COLO668 (cell line): ENCODE results near the gene RCN2.

Source experiments
- DNase-seq: peaks from one replicate; lab custom pipeline; 2025; ENCODE audit not compliant: unreplicated experiment; lab: John Stamatoyannopoulos, UW

RCN2 gene

DNA sequence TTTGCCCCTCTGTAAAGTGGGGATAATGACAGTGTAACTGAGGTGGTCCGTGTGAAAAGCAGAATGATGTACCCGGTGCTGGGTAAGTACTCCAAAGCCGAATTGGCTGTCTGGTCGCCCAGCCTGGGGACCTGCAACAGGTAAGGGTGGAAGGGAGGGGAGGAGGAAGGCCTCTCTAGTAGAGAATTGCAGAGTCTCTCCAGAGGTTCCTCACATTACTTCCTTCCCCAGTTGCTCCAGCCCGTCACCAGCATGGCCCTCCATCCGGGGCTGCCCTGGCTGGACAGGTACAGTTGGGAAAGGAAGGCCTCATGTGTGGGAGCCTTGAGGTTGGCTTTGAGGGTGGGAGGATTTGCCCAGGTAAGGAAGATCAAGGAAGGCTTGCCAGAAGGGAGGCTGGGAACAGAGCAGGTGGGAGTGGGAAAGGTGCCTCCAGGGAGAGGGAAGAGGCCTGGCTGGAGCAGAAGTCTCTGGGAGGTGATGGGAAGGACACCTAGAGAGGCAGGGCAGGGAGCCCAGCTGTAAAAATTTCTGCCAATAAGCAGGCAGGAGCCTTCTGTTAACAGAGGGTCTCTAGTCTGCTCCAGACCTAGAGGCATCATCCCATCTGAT lies 61.7 kb downstream of the RCN2 start:
- no peak for DNase-seq

DNA sequence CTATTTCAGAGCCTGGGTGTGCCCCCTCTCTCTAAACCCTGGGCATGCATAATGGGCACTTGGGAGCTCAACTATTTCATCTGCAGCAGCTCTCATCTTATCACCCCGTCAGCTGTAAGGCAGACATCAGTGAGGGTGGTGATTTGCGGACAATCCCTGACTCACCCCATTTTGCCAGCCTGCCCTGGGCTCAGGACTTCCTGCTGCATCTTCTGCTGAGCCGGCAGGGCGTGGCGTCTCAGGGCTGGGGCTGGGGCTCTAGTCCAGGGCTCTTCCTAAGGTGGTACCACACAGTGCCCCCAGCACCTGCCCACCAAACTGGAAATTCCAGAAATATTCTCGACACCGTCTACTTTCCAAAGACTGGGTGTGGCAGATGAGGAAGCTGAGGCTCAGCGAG lies 62.5 kb downstream of the RCN2 start:
- DNase-seq: no peak

DNA sequence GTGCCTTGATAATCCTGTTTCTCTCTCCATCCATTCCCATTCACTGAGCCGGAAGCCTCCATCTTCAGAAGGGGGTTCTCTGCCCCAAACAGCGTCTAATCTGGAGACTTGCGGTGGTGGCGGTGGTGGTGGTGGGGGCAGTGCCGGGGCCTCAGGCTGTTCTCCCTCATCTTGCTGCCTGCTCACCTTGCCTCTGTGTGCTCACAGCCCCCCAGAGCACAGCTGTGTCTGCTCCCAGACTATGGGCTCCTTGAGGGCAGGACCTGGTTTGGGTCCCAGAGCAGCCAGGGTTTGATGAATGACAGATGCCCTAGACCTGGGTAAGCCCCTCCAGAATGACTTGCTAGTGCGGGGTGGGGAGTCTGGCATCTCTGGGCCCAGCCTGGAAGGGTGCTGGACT lies 62.9 kb downstream of the RCN2 start:
- no peak for DNase-seq

DNA sequence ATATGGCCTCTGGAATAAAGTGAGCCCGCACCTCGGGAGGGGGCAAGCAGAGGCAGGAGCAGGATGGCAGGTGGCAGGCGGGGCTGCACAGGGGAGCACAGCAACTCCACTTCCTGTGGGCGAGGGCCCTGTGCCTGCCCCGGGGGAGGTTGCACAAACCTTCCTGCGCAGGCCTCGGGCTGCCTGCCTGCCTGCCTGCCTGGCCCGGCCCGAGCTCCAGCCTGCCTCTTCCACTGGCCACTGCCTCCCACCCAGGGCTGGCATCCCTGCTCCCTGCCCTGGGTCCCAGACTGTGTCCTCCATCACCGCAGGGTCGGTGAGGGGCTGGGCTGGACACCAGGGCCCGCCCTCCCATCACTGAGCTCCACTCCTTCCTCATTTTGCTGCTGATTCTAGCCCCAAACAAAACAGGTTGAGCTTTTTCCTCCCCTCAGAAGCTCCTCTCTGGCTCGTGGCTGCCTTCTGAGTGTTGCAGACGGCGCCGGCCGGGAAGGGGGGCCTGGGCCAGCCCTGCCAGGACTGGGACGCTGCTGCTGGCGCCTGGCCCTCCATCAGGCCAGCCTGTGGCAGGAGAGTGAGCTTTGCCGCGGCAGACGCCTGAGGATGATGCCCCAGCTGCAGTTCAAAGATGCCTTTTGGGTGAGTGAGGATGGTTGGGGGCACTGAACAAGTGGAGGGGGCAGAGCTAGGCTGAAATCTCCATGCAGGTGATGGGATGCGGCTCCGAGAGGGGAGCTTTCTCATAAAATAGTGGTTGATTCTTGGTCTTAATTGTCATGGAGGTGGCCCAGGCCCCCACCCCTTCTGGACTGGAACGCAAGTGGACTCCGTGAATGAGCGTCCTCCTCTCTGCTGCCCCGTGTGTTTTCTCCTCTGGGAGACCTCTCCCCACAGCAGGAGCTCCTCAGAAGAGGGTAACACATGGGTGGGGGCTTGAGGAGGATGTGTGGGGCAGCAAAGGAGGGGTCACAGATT lies 63.7 kb downstream of the RCN2 start, which contains the start of gene PSTPIP1:
PSTPIP1 (plus strand) TSS at position 156 of the 975 bp plus-strand sequence; CDS start at position 604, 448 bp downstream.
- no peak for DNase-seq

DNA sequence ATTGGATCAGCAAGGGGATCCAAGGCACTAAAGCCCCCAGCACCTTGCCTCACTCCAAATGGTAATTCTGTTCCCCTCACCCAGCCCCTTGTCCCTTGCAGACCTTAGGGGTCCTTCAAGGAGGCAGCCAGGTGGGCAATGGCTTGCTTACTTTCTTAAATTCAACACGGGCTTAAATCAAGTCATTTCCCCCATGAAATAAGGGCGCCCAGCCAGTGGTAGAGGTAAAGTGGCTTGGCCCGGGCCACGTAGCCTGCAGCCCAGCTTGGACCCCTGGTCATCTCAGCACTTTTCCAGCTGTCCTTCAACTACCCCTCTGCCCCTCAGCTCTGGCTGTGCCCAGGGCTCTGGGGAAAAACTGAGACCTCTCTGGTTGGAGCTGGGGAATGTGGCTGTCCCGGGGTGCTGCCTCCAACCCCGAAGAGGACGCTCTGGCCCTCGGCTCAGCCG lies 64.6 kb downstream of the RCN2 start:
- no peak for DNase-seq

DNA sequence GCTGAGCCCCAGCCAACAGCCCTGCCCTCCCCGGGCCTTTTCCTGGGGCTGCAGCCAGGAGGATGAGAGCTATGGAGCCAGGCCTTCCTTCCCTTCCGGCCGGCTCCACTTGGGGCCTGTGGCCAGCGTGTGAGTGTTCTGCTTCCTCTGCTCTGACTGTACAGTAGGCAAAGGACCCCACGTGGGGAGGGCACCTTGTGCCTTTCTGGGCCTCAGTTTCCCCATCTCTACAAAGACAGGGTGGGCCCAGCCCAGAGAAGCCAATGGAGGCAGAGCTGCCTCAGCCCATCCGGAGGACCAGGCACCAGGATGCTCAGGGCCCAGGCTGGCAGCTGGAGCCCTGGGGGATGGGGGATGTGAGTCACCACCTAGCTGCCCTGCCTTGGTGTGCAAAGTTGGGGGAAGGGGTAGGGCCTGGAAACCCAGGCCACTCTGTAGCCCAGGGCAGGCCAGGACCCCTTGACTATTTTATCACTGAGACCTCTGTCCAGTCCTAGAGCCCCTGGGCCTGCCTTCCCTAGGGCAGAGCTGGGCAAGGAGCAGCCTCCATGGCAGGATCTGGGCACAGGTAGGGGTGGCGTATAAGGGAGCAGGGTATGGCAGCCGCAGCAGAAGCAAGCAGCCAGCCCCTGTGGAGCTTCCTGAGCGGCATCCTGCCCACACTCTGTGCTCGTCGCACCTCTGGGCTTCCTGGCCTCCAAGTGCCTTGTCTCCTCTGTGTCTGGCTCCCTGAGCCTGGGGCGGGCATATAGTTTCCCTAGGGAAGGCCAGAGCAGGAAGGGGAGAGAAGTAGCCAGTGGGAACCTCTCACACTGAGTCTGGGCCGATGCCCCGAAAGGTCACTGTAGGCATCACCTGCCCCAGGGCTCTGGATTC lies 65.2 kb downstream of the RCN2 start:
- DNase-seq: no peak

DNA sequence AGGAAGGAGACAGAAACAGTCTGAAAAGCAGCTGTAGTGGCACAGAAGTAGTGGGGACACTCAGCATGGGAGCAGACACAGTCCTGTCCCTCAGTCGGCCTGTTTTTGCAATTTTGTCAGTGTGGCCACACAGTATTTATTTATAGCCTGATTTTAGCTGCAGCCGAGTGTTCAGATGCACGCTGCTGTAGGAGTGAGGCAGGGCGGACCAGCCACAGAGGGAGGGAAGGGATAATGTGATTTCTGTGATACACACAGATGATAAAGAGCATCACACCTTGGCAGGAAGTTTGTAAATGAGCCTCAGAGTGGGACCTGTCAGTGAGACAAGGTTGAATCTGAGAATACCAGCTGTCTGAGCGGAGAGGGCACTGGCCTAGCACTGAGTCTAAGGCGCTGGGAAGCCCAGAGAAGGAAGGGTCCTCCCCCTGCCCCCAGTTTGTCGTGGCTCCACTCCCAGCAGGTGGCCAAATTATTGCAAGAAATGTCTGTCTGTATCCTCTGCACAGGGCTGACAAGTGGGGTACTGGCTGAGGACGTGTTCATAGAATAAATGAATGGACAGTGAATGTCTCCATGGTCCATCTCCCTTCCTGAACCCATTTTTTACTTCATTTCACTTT lies 67.2 kb downstream of the RCN2 start:
- no peak for DNase-seq

DNA sequence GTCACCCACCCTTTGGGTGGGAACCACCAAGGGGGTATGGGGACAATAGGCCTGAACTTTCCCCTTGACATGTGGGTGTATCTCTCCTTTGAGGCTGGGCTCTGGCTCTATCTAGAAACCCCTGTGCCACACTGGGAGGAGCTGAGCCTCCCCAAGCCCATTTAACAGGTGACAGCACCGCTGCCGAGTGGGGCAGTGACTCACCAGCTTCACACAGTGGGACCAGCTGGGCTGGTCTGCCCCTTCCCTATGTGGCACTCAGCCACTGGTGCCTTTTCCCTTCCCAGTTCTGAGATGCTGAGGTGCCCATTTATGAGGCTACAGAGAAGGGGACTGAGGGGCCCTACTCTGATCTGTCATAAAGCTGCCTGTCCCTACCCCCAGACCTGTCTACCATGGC lies 68.4 kb downstream of the RCN2 start:
- DNase-seq: no peak

DNA sequence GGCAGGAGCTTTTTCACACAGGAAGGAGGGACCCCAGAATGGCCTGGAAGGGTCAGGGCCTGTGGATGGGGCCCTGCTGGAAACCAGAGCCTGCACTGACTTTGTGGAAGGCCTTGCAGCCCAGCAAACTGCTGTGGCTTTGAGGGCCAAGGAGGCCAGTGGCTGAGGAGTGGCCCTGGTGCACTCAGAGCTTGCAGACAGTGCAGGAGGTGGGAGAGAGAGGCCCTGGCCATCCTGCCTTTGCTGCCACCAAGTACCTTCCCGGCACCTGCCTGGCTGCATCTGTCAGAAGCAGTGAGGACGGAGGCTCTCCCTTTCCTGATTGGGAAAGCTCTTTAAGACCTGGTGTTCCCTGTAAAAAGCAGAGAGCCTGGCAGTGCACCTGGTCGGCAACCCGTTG lies 69.8 kb downstream of the RCN2 start:
- DNase-seq: no peak

DNA sequence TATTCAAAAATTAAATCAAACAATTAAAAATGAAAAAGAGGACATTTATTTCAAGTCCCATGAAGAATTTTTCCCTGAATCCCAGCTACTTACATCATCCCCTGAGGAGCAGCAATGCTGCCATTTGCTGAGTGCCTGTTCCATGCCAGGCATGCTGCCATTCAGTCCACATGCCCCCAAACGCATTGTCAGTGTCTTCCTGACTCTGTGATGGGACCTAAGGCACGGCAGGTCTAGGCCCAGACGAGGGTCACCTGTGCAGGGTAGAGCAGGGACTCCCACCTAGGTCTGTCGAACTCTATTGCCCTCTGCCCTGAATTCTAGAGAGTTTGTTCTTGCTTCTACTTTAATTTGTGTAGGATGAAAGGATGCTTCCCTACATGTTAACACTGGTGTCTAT lies 70.4 kb downstream of the RCN2 start:
- DNase-seq: no peak

DNA sequence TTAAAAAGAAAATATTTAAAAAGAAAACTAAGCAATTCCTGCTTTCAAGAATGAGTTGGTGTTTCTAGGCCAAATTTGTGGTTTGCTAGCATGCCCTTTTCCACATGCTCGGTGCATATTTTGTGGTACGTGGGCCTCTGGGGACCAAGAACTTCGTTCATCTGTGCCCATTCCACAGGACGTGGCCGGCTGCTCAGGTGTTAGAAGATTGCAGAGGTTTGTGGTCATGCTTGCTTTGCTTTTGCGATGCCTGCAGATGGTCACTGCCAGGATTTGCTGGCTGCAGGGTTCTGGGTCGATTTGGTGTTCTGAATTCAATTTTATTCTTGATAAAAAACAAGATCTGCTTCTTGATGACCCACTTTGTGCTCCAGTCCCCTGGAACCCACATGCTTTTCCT lies 70.9 kb downstream of the RCN2 start:
- no peak for DNase-seq

DNA sequence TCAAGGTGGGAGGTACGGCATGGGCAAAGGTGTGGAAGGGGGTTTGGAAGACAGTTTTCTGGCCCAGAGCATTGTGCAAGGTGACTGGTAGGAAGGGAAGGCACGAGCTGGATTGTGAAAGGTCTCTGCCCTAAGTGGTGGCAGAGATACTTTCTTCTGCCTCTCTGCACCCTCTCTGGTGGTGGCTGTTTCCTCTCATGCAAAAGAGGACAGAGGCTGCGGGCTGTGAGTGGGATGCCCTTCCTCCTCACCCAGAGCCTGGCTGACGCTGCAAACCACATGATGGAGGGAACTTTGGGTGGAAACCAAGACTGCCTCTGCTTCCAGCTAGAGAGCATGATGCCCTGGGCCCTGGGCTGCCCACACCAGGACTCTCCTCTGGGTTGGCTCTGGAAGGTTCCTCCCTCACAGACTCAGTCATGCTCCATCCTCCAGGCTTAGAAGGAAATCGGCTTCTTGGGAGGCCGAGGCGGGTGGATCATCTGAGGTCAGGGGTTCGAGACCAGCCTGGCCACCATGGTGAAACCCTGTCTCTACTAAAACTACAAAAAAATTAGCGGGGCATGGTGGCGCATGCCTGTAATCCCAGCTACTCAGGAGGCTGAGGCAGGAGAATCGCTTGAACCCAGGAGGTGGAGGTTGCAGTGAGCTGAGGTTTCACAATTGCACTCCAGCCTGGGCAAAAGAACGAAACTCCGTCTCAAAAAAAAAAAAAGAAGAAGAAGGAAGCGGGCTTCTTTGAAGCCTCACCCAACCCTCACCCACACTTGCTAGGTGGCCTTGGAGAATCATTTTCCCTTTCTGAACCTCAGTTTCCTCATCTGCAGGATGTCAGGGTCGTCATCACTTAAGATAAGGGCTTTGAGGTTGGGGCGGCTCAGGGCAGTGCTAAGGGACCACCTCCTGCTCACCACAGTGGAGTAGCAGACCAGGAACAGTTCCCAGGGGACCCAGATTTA lies 71.7 kb downstream of the RCN2 start:
- no peak for DNase-seq
